HepG2 (cell line): Measurements from ENCODE around the gene HTR2A.

Experiments
- EP300 ChIP-seq, 3 experiments: sonication (generic) in 1 of 3; formaldehyde crosslinking in 1 of 3; IDR thresholded peaks; 2 replicates each; pipeline versions ENCODE4 v1.5.1 to v1.6.1; 2011 to 2020; ENCODE audit warnings: low read depth in 2 of 3, low read length in 2 of 3, borderline replicate concordance in 1 of 3, improper control_type of control experiment in 1 of 3, mild to moderate bottlenecking in 1 of 3, missing genetic modification reagents in 1 of 3, moderate library complexity in 1 of 3
- FOXC1 ChIP-seq: sonication (generic); formaldehyde crosslinking; IDR thresholded peaks from 2 replicates; pipeline ENCODE4 v1.8.0; 2022; ENCODE audit warnings: mild to moderate bottlenecking, missing genetic modification reagents, borderline replicate concordance
- PCBP1 ChIP-seq: fragments of 200-400 bp; formaldehyde crosslinking; IDR thresholded peaks from 2 replicates; pipeline ENCODE4 v1.6.1; 2017; ENCODE audit warnings: mild to moderate bottlenecking, low read depth, low read length, borderline replicate concordance
- PRDM15 ChIP-seq: sonication (generic); formaldehyde crosslinking; IDR thresholded peaks from 2 replicates; pipeline ENCODE4 v1.4.0; 2020; ENCODE audit warnings: missing genetic modification reagents
- SALL2 ChIP-seq: sonication (generic); formaldehyde crosslinking; IDR thresholded peaks from 2 replicates; pipeline ENCODE4 v1.8.1; 2023; ENCODE audit warnings: mild to moderate bottlenecking, missing genetic modification reagents, inconsistent platforms
- SP1 ChIP-seq, 2 experiments: fragments of 450-650 bp in 1 of 2; sonication (generic) in 1 of 2; formaldehyde crosslinking in 1 of 2; IDR thresholded peaks; 2 replicates each; pipeline versions ENCODE4 v1.4.0 to v1.6.1; 2016 to 2020; ENCODE audit warnings: missing genetic modification reagents in 1 of 2
- ZBTB7A ChIP-seq: sonication (generic); formaldehyde crosslinking; IDR thresholded peaks from 2 replicates; pipeline ENCODE4 v1.8.0; 2022; ENCODE audit warnings: mild to moderate bottlenecking, missing genetic modification reagents
- ZNF460 ChIP-seq: sonication (generic); formaldehyde crosslinking; IDR thresholded peaks from 2 replicates; pipeline ENCODE4 v1.5.1; 2020; ENCODE audit warnings: missing genetic modification reagents, mild to moderate bottlenecking, borderline replicate concordance

- no peak for TF ChIP-seq PCBP1
- TF ChIP-seq SALL2 (CRISPR knock-in tag) = no peak
- no peak for TF ChIP-seq ZNF460 (CRISPR knock-in tag)
- TF ChIP-seq SP1 (IDR thresholded peaks at IDR 0.05) = no peak
- TF ChIP-seq SP1 (CRISPR knock-in tag; IDR thresholded peaks at IDR 0.05) = no peak
- TF ChIP-seq ZBTB7A = no peak
- no peak for TF ChIP-seq FOXC1
- no peak for TF ChIP-seq EP300 (IDR thresholded peaks at IDR 0.05; ENCODE audit: low read depth in 2 of 2, low read length in 2 of 2)
- TF ChIP-seq EP300 (CRISPR knock-in tag; IDR thresholded peaks at IDR 0.05; ENCODE audit: borderline replicate concordance) = no peak
- no peak for TF ChIP-seq PRDM15 (CRISPR knock-in tag)
Observed at GRCh38 chr13:46908501-46908900, 11.6 kb upstream of the HTR2A start.
